ENCODE data around the gene R3HDM4. TPM values are rescaled to one million over a fixed set of nuclear protein-coding genes. Genes with fewer than 3 reads are reported as not detected.

Gene R3HDM4
- total and polyA plus RNA-seq, 9 of the 15 experiments (the other 6 are each of a cell fraction or from before 2014, with no cell fraction given), result 3.2 to 154 (median 59.0) TPM

- TF ChIP-seq, protein P1, sequence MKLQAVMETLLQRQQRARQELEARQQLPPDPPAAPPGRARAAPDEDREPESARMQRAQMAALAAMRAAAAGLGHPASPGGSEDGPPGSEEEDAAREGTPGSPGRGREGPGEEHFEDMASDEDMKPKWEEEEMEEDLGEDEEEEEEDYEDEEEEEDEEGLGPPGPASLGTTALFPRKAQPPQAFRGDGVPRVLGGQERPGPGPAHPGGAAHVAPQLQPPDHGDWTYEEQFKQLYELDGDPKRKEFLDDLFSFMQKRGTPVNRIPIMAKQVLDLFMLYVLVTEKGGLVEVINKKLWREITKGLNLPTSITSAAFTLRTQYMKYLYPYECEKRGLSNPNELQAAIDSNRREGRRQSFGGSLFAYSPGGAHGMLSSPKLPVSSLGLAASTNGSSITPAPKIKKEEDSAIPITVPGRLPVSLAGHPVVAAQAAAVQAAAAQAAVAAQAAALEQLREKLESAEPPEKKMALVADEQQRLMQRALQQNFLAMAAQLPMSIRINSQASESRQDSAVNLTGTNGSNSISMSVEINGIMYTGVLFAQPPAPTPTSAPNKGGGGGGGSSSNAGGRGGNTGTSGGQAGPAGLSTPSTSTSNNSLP (IDR thresholded peaks at IDR 0.05; ENCODE audit: borderline replicate concordance, low read depth, low read length), result no peak
- no peak for TF ChIP-seq NFYB (IDR thresholded peaks at IDR 0.05; ENCODE audit: extremely low read depth, insufficient read length)
- no peak for TF ChIP-seq CREBBP (IDR thresholded peaks at IDR 0.05; ENCODE audit: low read depth, low read length)
- no peak for TF ChIP-seq KAT8 (IDR thresholded peaks at IDR 0.05; ENCODE audit: low read depth)
- TF ChIP-seq CXXC5 (CRISPR knock-in tag; IDR thresholded peaks at IDR 0.05), result peak; percentile 93
- TF ChIP-seq KAT2B (IDR thresholded peaks at IDR 0.05; ENCODE audit: low read depth, low read length), result no peak
- TF ChIP-seq SETDB1 (IDR thresholded peaks at IDR 0.05; ENCODE audit: low read length), result no peak
- no peak for TF ChIP-seq ZNF584 (CRISPR knock-in tag; IDR thresholded peaks at IDR 0.05; ENCODE audit: low read depth)
- no peak for TF ChIP-seq FOXA3 (CRISPR knock-in tag; conservative IDR thresholded peaks at IDR 0.05 in 1 of 2, IDR thresholded peaks at IDR 0.05 in 1 of 2)
- TF ChIP-seq HMGN3 (IDR thresholded peaks at IDR 0.05; ENCODE audit: borderline replicate concordance, extremely low read depth, insufficient read length, low read depth, low read length), result peak; percentile 78
- no peak for TF ChIP-seq ZNF277 (CRISPR knock-in tag; IDR thresholded peaks at IDR 0.05; ENCODE audit: borderline replicate concordance)
- no peak; the same call in 1 of the 2 replicates for TF ChIP-seq ZBED1 (IDR thresholded peaks at IDR 0.05)
- 0 out of 2 replicates have a peak, but pooled peaks have one; percentile 49 for TF ChIP-seq FOSL1 (tag; conservative IDR thresholded peaks at IDR 0.05)
- TF ChIP-seq LARP7 (IDR thresholded peaks at IDR 0.05), result no peak
- peak; percentile 27; the same call in 1 of the 2 replicates for TF ChIP-seq ZNF24 (IDR thresholded peaks at IDR 0.05)
- TF ChIP-seq ZNF121 (CRISPR knock-in tag; conservative IDR thresholded peaks at IDR 0.05), result peak; percentile 32; the same call in 1 of the 2 replicates
- no peak for TF ChIP-seq FOS (IDR thresholded peaks at IDR 0.05; ENCODE audit: extremely low read depth, insufficient read length)
- no peak for TF ChIP-seq FOXK2 (conservative IDR thresholded peaks at IDR 0.05 in 1 of 2, IDR thresholded peaks at IDR 0.05 in 1 of 2; ENCODE audit: low read depth in 2 of 2)
- TF ChIP-seq RB1 (IDR thresholded peaks at IDR 0.05; ENCODE audit: low read depth), result peak; percentile 83
- TF ChIP-seq FIP1L1 (IDR thresholded peaks at IDR 0.05; ENCODE audit: low read depth, low read length, poor library complexity, severe bottlenecking), result peak; percentile 92
- TF ChIP-seq ETV6 (IDR thresholded peaks at IDR 0.05; ENCODE audit: borderline replicate concordance in 1 of 2, low read depth in 2 of 2, low read length in 1 of 2), result no peak; a peak in 1 of 4 replicates
- peak; percentile 81 for TF ChIP-seq ETV6 (CRISPR knock-in tag; IDR thresholded peaks at IDR 0.05; ENCODE audit: borderline replicate concordance)
- peak; percentile 69 for TF ChIP-seq HNRNPK (IDR thresholded peaks at IDR 0.05; ENCODE audit: low read depth, low read length, poor library complexity, severe bottlenecking)
- no peak for TF ChIP-seq SPI1 (IDR thresholded peaks at IDR 0.05; ENCODE audit: borderline replicate concordance, low read depth, low read length)
- TF ChIP-seq FOXM1 (IDR thresholded peaks at IDR 0.05; ENCODE audit: low read depth), result no peak
- TF ChIP-seq FOXM1 (CRISPR knock-in tag; IDR thresholded peaks at IDR 0.05; ENCODE audit: low read depth), result 0 out of 2 replicates have a peak, but pooled peaks have one; percentile 60
- TF ChIP-seq ELF4 (CRISPR knock-in tag; IDR thresholded peaks at IDR 0.05), result no peak
Observed at GRCh38 chr19:917323-918151, 4.5 kb upstream of the R3HDM4 start, which contains the start of gene KISS1R (continued).

Measured in K562 (cell line).